Fibroblast of the aortic adventitia (primary cell): Measurements from ENCODE around the gene LAMA2. TPM values are rescaled to one million over a fixed set of nuclear protein-coding genes. Genes with fewer than 3 reads are reported as not detected.
A peak's percentile ranks its signal among the peaks of the same experiment; 100 is the strongest.

Experiments
- DNase-seq: peaks from one replicate; pipeline ENCODE4 v3.0.0-alpha.2; 2010; ENCODE audit warnings: low read depth
- H3K4me3 ChIP-seq: 2 replicates; pipeline ENCODE4 v1.5.1; 2011; ENCODE audit warnings: low read depth, mild to moderate bottlenecking, control low read depth, low read length, moderate library complexity
- total RNA-seq: library from RNA; depleted of rRNA; stranded (reverse); fragments of >200 nt; gene quantifications from 2 replicates; pipeline ENCODE4 v1.2.3, GENCODE V29; 2012; ENCODE audit warnings: low replicate concordance
- TF ChIP-seq, protein P1 (sequence below): IDR thresholded peaks from 2 replicates; pipeline ENCODE4 v1.5.1; 2011; ENCODE audit warnings: mild to moderate bottlenecking, low read length, control low read depth, inconsistent platforms; ENCODE audit not compliant: insufficient read depth

The LAMA2 gene
- total RNA-seq, 1 donor, result 99.1 TPM

DNA sequence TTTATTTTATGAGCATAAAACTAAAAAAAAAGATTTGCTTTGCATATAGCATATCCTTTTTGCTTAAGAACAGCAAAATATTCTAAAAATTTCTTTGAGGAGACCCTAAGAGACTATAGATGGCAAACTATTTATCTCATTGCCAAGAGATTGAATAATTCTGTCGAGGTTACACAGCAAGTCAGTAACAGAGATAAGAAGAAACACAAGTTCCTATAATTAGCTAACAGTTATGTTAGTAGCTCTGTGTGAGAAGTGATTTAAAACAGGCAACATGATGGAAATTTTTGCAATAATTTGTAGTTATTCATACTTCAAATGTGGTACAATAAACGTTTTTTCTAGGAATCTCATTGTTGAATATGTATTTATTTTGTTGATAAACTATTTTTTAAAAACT, 9.1 kb downstream of the LAMA2 start:
- no peak overlapping the region for H3K4me3 ChIP-seq
- TF ChIP-seq, protein P1, sequence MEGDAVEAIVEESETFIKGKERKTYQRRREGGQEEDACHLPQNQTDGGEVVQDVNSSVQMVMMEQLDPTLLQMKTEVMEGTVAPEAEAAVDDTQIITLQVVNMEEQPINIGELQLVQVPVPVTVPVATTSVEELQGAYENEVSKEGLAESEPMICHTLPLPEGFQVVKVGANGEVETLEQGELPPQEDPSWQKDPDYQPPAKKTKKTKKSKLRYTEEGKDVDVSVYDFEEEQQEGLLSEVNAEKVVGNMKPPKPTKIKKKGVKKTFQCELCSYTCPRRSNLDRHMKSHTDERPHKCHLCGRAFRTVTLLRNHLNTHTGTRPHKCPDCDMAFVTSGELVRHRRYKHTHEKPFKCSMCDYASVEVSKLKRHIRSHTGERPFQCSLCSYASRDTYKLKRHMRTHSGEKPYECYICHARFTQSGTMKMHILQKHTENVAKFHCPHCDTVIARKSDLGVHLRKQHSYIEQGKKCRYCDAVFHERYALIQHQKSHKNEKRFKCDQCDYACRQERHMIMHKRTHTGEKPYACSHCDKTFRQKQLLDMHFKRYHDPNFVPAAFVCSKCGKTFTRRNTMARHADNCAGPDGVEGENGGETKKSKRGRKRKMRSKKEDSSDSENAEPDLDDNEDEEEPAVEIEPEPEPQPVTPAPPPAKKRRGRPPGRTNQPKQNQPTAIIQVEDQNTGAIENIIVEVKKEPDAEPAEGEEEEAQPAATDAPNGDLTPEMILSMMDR, result no peak
- DNase-seq, result no peak

DNA sequence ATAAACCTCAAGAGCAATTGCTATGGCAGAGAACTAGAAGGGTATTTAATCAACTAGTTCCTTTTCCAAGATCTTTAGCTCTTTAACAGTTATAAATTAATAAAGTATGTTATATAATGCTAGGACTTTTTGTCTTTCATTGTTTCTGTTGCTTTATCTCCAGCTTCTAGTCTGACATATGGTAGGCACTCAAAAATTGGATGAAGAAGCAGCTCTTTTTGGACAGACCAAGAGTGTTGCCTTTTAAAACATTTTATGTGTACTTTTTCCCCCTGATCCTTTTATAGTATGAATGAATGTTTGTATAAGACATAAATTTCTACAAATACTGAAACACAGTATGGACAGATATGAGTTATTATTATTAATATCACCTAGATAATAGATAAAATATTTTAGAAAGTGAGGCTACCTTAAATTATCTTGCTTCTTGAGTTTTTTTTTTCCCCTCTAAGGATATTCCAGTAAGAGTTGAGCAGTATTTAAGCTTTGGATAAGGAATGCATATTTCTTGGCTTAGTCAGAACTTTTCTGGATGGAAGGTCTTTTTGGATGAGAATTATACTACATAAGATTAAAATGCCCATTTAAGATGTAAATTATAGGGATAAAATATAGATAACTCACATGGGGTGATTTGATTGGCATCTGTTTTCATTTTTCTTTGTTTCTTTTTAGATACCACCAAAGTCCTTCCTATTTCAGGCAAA, 16.6 kb downstream of the LAMA2 start:
- peak; percentile 81 for DNase-seq
- TF ChIP-seq, protein P1, result no peak
- H3K4me3 ChIP-seq, result no peak overlapping the region

DNA sequence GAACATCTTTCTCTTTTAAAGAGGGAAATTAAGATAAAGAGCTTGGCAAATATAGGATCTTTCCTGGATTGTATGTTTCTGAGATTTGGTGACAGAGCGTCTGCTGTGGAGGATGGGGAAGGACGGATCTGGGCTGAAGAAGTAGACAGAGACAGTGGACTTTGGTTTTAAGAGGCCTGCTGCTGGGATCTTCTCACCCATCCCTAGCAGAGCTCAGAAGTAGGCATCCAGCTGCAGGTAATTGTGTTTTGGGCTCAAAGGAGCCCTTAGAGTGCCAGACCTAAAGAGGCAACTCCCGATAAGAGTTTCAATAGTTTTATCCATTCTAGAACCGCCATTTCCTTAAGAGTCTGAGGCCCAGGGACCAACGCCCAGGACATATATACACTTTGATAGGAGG, 20.8 kb downstream of the LAMA2 start:
- TF ChIP-seq, protein P1, result no peak
- no peak overlapping the region for H3K4me3 ChIP-seq
- no peak for DNase-seq

DNA sequence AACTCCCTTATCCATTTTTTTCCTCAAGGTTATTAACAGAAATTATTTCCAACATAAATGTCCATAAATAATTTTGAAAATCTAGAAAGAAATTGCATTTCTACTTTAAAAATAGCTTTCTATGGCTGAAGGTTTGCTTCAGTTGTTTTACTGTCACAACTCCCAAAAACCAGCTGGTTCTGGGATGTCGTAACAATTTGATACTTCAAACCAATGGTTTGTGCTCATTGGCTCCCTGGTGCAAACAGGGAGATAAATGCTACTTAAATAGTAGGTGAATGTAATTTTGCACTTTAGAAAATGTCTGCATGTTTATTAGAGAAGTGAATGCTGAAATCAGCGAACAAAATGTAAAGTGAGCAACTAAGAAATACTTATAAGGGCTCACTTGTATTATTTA, 31.1 kb downstream of the LAMA2 start:
- no peak overlapping the region for H3K4me3 ChIP-seq
- DNase-seq, result peak; percentile 27
- TF ChIP-seq, protein P1, result no peak

DNA sequence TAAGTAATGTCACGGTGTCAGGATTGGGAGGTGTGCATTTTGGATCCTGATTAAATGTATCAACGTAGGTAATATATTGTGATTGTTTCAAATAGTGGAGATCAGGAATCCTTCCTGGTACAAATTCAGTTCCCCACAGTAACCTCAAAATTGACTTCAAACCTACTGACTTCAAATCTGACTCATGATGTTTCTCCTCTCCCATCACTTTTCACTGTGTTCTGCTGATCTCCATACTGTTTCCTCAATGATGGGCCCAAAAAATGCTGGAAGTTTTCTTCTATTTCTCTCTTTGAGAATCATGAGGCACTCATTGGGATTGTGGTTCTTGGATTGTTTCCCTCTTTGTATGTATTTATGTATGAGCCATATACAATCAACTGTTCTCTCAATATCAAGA, 35.9 kb downstream of the LAMA2 start:
- no peak overlapping the region for H3K4me3 ChIP-seq
- no peak for DNase-seq
- TF ChIP-seq, protein P1, result no peak

DNA sequence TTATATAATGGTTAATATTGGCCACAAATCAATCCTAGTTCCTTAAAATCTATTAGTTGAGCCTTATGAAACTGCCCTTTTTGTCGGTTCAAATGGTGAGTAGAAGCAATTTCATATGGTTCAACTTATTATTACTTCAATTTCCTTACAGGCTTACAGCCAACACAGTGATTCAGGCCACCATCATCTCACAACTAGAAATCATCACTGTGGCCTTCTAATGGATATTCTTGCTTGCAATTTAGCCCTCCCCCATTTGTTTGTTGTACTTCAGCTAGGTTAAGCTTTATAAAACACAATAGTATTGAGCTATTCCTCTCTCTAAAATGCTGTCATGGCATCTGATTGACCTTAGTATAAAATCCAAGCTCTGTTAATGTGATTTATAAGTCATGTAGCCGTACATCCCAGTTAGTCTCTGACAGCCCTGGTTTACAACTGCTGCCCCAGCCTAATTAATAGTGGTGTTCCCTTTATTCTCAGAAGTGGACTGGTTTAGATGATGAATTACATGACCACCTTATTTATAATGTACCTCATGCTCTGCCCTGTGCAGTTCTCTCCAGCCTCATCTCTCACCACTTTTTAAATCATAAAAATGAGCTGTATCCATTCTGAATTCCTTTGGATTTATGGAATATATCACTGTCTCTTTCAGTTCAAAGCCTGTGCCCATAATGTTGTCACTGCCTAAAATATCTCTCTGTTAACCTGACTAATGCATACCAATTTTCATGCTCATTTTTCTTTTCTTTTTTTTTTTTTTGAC, 36.7 kb downstream of the LAMA2 start:
- TF ChIP-seq, protein P1, result no peak
- no peak overlapping the region for H3K4me3 ChIP-seq
- peak; percentile 63 for DNase-seq

DNA sequence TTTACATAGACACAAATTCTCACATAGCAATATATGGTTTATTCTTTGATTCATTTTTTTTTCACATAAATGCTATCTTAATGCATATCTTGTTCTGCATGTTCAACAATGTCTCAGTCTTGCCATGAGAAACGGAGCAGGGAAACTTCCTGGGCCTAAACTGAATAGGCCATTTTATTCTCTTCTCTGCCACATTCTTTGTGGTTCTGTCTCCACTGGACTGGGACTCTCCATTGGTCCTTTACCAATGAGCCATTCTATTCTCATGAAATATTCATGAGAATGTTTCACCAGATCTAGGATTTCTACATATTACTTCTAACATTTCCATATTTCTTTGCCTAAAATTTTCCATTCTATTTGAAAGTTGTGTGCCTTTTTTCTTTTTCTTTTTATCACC, 42.8 kb downstream of the LAMA2 start:
- DNase-seq, result no peak
- no peak overlapping the region for H3K4me3 ChIP-seq
- TF ChIP-seq, protein P1, result no peak
